EH (cell line): ENCODE measurements around the gene KIF19.
"Not testable (repeated sequence)": the region's sequence is repeated elsewhere in the genome, so short reads cannot be mapped to it uniquely, and the experiment has no call there.

ENCODE experiments used
- DNase-seq: peaks from one replicate; pipeline ENCODE4 v3.0.0-alpha.2; 2015; ENCODE audit warnings: low read depth

Gene KIF19

DNA sequence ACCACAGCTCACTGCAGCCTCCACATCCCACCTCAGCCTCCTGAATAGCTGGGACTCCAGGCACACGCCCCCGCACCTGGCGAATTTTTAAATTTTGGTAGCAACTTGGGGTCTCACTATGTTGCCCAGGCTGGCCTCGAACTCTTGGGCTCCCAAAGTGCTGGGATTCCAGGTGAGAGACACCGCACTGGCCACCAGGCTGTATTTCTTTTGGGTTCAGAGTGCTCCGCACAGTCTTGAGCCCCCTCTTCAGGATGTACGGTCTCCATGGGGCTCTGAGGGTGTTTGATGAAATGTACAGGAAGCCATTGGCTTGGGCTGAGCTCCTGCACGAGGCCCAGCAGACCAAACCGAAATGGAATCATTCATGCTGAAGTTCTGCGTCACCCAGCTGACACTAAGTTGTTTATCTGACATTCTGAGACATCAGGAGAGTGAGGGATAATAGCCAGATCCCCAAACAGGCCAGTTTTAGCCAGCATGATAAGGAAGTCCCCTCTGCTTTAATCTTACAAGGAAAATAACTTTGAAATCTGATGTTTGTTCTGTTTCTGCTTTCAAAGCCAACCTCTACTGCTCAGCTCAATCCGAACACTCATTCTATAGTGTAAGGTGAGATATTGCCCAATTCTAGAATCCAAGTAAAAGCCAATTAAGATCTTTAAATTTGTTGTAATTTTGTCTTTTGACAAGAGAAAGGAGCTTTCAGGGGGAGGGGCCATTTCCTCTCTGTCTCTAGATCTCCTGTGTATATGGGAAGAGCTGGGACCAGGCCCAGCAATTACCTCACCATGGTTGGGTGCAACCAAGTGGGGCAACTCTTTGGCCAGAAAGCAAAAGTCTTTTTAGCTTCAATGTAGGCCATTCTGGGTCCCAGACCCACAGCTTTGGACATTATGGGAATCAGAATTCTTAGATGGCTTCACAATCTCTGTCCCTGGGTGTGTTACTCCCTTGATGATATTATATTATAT lies 64.9 kb downstream of the KIF19 start:
- DNase-seq = no peak

DNA sequence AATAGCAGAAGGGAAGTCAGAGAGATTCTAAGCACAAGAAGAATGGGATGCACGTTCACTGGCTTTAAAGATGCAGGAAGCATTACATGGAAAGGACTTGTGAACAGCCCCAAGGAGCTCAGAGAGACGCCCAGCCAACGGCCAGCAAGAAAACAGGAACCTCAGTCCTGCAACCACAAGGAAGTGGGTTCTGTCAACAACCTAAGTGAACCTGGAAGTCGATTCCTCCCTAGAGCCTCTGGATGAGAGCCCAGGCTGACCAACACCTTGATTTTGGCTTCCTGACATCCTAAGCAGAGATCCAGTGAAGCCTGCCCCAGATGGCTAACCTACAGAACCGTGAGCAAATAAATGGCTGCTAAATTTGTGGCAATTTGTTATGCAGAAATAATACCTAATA lies 65.7 kb downstream of the KIF19 start:
- no peak for DNase-seq

DNA sequence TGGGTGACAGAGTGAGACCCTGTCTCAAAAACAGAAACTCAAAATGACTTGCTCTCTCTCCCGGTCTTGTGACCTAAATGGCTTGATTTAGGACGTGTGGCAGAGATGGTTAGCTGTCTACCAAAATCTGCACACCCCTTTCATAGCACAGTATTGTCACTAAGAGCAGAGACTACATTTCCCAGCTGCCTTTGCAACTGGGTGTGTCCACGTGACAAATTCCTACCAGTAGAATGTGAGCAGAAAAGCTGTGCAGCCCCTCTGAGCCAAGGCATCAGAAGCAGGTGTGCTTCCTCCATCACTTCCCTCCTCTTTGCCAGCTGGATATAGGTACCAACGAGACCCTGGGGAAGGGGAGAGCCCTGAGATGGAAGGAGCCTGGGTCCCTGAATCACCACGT lies 66.8 kb downstream of the KIF19 start:
- DNase-seq = no peak

DNA sequence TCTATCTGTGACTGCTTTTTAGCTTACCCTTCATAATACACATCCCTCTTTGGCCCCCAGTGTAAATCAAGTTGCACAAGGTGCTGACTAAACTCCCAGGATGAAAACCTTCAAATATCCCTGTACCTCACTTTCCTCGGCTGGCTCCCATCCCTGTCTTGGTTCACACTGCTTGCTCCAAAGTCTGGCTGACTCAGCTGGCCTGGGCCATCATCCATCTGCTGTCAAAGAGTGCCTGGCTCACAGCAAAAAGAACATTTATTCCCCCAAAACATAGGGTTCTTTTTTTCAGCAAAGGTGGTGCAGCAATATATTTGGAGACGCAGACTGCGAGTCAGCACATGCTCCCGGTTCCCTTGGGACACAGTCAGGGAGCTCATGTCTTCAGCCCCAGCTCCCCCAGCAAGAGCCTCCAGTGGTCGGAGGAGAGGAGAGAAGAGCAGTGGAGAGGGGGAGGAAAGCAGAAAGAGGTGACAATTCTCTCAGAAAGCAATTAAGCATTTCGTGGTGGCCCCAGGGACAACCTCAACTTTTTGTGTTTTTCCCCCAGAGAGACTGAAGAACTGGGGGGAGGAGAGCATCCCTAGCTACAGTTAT lies 67.4 kb downstream of the KIF19 start:
- no peak for DNase-seq

DNA sequence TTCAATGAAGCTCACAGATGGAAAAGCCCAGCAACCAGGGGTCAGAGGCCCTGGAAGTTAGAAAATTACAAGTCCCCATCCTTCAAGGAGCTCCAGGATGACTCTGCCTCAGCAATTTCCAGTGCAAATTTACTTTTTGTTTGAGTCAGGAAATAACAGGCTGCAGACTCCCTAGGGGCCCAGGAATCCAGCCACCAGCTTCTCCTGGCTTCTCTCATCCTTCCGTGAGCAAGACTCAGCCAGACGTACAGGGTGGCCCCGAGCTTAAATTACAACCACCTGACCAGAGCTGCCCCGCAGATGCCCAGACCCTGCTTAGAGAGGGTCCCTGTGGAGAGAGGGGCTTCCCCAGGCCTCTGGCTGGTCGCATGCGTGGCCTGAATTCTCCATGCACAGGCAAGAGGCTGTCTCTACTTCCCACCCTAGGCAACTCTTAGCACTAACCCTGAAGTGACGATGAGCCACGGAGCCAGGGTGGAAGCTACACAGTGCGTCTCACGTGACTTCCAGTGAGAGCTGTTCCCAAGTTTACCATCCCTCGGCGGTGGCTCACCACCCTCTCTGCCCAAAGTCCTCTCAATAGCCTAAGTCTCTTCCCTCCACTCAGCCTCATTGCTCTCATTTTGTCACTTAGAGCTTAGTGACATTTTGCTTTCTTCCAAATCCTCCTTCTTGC lies 68.4 kb downstream of the KIF19 start:
- DNase-seq = no peak

DNA sequence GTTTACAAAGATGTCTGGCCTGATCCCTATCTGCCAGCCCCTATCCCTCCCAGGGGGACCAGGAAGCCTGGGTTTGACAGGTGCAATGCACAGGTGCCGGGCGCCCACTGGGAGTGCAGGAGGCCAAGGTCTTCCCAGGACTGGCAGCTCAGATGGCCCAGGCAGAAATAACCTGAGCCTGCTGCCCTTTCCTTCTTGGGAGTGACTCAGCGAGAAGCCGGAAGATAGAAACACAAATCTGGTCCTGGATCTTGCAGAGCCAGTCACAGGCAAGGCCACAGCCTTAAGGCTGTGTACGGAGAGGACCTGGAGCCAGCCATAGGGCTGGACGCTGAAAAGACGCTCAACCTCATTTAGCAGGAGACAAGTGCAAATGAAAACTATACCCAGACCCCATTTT lies 69.0 kb downstream of the KIF19 start:
- DNase-seq = no peak

DNA sequence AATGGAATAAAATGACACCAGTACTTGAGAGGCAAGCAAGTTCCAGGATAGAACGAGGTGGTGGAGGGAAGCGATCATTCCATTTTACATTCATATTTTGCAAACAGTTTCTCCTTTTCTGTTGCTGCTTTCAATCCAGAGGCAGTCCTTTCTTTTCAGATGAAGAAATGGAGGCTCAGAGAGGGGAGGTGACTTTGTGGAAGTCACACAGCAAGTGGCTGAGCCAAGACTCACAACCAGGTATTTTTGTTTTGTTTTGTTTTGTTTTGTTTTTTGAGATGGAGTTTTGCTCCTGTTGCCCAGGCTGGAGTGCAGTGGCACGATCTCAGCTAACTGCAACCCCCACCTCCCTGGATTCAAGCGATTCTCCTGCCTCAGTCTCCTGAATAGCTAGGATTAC lies 70.5 kb downstream of the KIF19 start:
- no peak for DNase-seq

DNA sequence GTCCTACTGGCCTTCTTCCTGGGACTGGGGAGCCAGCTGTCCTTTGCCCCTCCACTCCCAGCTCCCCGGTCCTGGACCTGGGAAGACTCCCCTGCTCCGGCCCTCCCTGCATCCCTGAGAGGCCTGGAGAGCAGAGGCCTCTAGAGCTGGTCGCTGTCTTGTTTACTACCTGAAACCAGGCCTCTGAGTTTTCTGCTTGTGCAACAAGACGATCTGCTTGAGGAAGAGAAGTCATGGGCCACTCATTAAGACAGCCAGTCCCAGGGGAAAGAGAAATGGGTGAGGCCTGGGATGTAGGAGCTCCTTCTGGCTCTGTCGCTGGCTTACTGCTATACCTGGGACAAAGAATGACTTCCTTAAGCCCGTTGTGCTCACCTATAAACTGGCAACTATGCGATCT lies 76.0 kb downstream of the KIF19 start:
- DNase-seq = no peak

DNA sequence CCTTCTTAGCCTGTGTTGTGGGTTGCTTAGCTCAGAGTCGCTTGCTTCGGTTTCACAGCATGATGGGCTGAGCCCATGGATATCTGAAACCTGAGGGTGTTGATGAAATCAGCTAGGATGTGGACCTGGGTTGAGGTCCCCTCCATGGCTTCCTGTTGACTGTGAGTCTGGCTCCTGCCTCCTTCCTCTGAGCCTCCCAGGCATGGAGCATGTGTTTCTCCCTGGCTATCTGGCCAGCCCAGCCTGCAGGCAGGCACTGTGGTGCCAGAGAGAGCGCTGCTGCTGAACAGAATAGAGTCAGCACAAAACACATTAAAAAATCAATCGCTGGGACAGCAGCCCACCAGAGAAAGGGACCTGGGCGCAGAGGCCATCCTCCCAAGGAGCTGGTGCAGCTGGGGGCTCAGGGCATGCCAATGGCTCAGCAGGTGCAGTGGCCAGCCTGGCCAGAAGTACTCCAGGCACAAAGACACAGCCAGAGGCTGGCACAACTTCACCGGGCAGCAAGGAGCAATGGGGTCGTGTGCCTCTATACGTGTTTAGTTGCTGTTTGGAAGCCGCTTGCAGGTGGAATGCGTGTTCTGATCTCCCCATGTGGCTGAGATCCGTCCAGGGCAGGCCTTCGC lies 77.6 kb downstream of the KIF19 start:
- no peak for DNase-seq

DNA sequence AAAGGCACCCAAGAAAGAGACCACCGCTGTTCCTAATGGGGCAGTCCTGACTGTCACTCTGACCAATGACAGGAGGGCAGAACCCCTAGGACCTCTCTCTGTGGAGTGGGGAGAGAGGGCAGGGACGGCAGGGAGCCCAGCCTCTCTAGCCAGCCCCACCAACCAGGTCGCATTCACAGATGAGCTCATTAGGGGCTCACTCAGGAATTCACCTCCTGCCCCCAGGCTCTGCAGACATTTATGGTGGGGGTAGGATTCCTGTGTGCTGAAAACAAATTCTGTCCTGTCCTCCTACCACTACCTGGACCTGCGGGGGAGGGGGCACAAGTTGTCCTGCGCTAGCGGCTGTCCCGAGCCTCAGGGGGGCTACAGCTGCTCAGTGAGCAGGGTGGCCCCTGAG lies 78.2 kb downstream of the KIF19 start:
- DNase-seq = no peak

DNA sequence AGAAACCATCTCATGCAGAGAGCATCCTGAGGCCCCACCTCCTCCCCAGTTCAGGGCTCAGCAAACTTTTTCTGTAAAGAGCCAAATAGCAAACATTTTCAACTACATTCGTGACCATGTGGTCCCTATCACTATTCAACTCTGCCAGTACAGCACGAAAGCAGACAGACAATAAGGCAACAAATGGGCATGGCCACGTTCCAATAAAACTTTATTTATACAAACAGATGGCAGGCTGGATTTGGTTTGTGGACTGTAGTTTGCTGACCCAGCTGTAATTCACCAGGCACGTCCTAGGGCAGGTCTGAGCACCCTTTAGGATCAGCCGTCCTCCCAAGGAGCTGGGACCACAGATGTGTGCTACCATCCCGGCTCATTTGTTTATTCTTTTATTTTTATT lies 78.8 kb downstream of the KIF19 start:
- DNase-seq = no peak

DNA sequence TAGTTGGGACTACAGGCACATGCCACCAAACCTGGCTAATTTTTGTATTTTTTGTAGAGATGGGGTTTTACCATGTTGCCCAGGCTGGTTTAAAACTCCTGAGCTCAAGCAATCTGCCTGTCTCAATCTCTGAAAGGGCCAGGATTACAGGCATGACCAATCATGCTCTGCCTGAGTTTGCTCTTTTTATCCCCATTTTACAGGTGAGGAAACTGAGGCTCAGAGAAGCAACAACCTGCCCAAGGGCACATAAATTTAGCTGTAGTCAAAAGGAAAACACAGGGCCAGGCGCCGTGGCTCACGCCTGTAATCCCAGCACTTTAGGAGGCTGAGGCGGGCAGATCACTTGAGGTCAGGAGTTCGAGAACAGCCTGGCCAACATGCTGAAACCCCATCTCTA lies 79.3 kb downstream of the KIF19 start:
- not testable (repeated sequence) for DNase-seq
